Uterus (tissue), 4 donors: ENCODE measurements around the gene HOXA6. TPM values are rescaled to one million over a fixed set of nuclear protein-coding genes. Genes with fewer than 3 reads are reported as not detected.

Experiments used
- DNase-seq, 2 donors: peaks; one replicate each; pipeline ENCODE4 v3.0.0-alpha.2; 2019 to 2020
- H3K27ac ChIP-seq, 2 donors: fragments of 200-600 bp; sonication (generic); 1 replicate in 1 of 2; 2 replicates in 1 of 2; pipeline ENCODE4 v1.5.1; 2016 to 2018
- H3K27me3 ChIP-seq, 2 donors: fragments of 200-600 bp; sonication (generic); one replicate each; pipeline ENCODE4 v1.5.1; 2018 to 2019; ENCODE audit warnings: control low read depth in 1 of 2
- H3K36me3 ChIP-seq, 2 donors: fragments of 200-600 bp; sonication (generic); one replicate each; pipeline ENCODE4 v1.5.1; 2019; ENCODE audit warnings: control low read depth in 1 of 2
- H3K4me1 ChIP-seq, 2 donors: fragments of 200-600 bp; sonication (generic); one replicate each; pipeline ENCODE4 v1.5.1; 2018 to 2019; ENCODE audit warnings: control low read depth in 1 of 2
- H3K4me3 ChIP-seq, 2 donors: fragments of 200-600 bp; sonication (generic); 1 replicate in 1 of 2; 2 replicates in 1 of 2; pipeline ENCODE4 v1.5.1; 2018 to 2019; ENCODE audit warnings: mild to moderate bottlenecking in 1 of 2
- H3K9me3 ChIP-seq, 2 donors: fragments of 200-600 bp; sonication (generic); one replicate each; pipeline ENCODE4 v1.5.1; 2019; ENCODE audit warnings: control low read depth in 1 of 2
- CTCF ChIP-seq, 4 experiments: fragments of 200-600 bp in 2 of 4; fragments of 450-650 bp in 2 of 4; sonication (generic) in 2 of 4; IDR thresholded peaks; one replicate each; pipeline ENCODE4 v1.5.1; 2016 to 2019; ENCODE audit warnings: antibody characterized with exemption in 4 of 4, mild to moderate bottlenecking in 2 of 4, moderate library complexity in 1 of 4
- POLR2A ChIP-seq, 2 donors: fragments of 450-650 bp; IDR thresholded peaks; one replicate each; pipeline ENCODE4 v1.6.1; 2016; ENCODE audit warnings: antibody characterized with exemption in 2 of 2, mild to moderate bottlenecking in 1 of 2, moderate library complexity in 1 of 2
- intact Hi-C: fragments of 100-400 bp; cut with DNase I; formaldehyde crosslinking; loops from one replicate; pipeline ENCODE4 v1.15.1; 2023; ENCODE audit warnings: low total_unique reads
- total RNA-seq, 4 donors: library from RNA; depleted of rRNA in 3 of 4; stranded (reverse); fragments of >200 nt in 3 of 4; gene quantifications; one replicate each; pipeline versions ENCODE4 v1.1.0 to v1.2.4, GENCODE V29; 2014 to 2023
- donor health status: DM: yes; HTN: yes; CAD: no.

Gene HOXA6
- total RNA-seq, 4 donors from 2014 or later = 1.8 to 19.1 (median 15.4) TPM

- H3K27ac ChIP-seq = peak overlapping the region; percentile 94 to 96
- TF ChIP-seq POLR2A (IDR thresholded peaks at IDR 0.05) = no peak
- no peak for TF ChIP-seq CTCF (IDR thresholded peaks at IDR 0.05)
- peak overlapping the region; percentile 58 to 66 for H3K4me3 ChIP-seq
- no peaks in the 10 kb centered on the region for H3K4me1 ChIP-seq
- no peaks in the 10 kb centered on the region for H3K36me3 ChIP-seq
- peak in 1 of 2 donors; percentile 41 for DNase-seq
- intact Hi-C loops = loop anchor here (5.0 kb wide), 1 partner anchor 1313 kb away; no protein-coding TSS in a partner anchor
- no peaks in the 10 kb centered on the region for H3K9me3 ChIP-seq
- no peaks in the 10 kb centered on the region for H3K27me3 ChIP-seq
Observed at GRCh38 chr7:27169658-27170425, 22.3 kb upstream of the HOXA6 start.

GRCh38 chr7:27168265-27168947 lies 20.8 kb upstream of the HOXA6 start:
- TF ChIP-seq POLR2A (IDR thresholded peaks at IDR 0.05) (no peak), CTCF (IDR thresholded peaks at IDR 0.05) (no peak)
- intact Hi-C loops = loop anchor here (5.0 kb wide), 1 partner anchor 1311 kb away; no protein-coding TSS in a partner anchor
- Histone ChIP-seq H3K27ac (peak overlapping the region; percentile 94 to 96), H3K4me1 (no peaks in the 10 kb centered on the region), H3K27me3 (no peaks in the 10 kb centered on the region), H3K9me3 (no peaks in the 10 kb centered on the region), H3K4me3 (peak overlapping the region; percentile 58 to 66), H3K36me3 (no peaks in the 10 kb centered on the region)
- DNase-seq = peak; percentile 71 to 78

- H3K4me3 ChIP-seq = peak overlapping the region; percentile 58 to 66
- TF ChIP-seq CTCF (IDR thresholded peaks at IDR 0.05) = no peak
- no peak for TF ChIP-seq POLR2A (IDR thresholded peaks at IDR 0.05)
Observed at GRCh38 chr7:27167916-27168264, 20.3 kb upstream of the HOXA6 start.

GRCh38 chr7:27166531-27167505 lies 19.2 kb upstream of the HOXA6 start:
- peak overlapping the region; percentile 94 to 96 for H3K27ac ChIP-seq
- no peaks in the 10 kb centered on the region for H3K9me3 ChIP-seq
- no peaks in the 10 kb centered on the region for H3K36me3 ChIP-seq
- no peaks in the 10 kb centered on the region for H3K4me1 ChIP-seq
- TF ChIP-seq CTCF (IDR thresholded peaks at IDR 0.05) (no peak), POLR2A (IDR thresholded peaks at IDR 0.05) (no peak)
- peak in 1 of 2 donors; percentile 53 for DNase-seq
- H3K4me3 ChIP-seq = peak overlapping the region; percentile 58 to 66
- no peaks in the 10 kb centered on the region for H3K27me3 ChIP-seq
- intact Hi-C loops = loop anchor here (5.0 kb wide), 1 partner anchor 1310 kb away; no protein-coding TSS in a partner anchor

More at GRCh38 chr7:27167916-27168264, 20.3 kb upstream of the HOXA6 start:
- no peaks in the 10 kb centered on the region for H3K4me1 ChIP-seq
- H3K27ac ChIP-seq = peak overlapping the region; percentile 94 to 96
- H3K36me3 ChIP-seq = no peaks in the 10 kb centered on the region
- peak in 1 of 2 donors; percentile 13 for DNase-seq
- no peaks in the 10 kb centered on the region for H3K27me3 ChIP-seq
- no peaks in the 10 kb centered on the region for H3K9me3 ChIP-seq
- intact Hi-C loops = loop anchor here (5.0 kb wide), 1 partner anchor 1311 kb away; no protein-coding TSS in a partner anchor
